GM18520 (cell line): Measurements from ENCODE around the gene SESTD1.
"Not testable (repeated sequence)": the region's sequence is repeated elsewhere in the genome, so short reads cannot be mapped to it uniquely, and the experiment has no call there.

Experiments
- ATAC-seq: cut with Tn5 transposase; IDR thresholded peaks from one replicate; pipeline ENCODE4 v1.9.1; 2021; ENCODE audit not compliant: unreplicated experiment

SESTD1 gene

GRCh38 chr2:179238027-179238426 lies 26.6 kb downstream of the SESTD1 start:
- no peak for ATAC-seq

GRCh38 chr2:179237209-179237946 lies 27.3 kb downstream of the SESTD1 start:
- no peak for ATAC-seq

GRCh38 chr2:179235463-179236108 lies 29.0 kb downstream of the SESTD1 start:
- ATAC-seq: no peak

- ATAC-seq: no peak
Observed at GRCh38 chr2:179234658-179235240, 29.9 kb downstream of the SESTD1 start.

- no peak for ATAC-seq
Observed at GRCh38 chr2:179233626-179234430, 30.8 kb downstream of the SESTD1 start.

- ATAC-seq: no peak
Observed at GRCh38 chr2:179233083-179233490, 31.5 kb downstream of the SESTD1 start.

GRCh38 chr2:179226961-179227259 lies 37.7 kb downstream of the SESTD1 start:
- ATAC-seq: no peak

- no peak for ATAC-seq
Observed at GRCh38 chr2:179226203-179226960, 38.2 kb downstream of the SESTD1 start.

GRCh38 chr2:179224361-179224760 lies 40.3 kb downstream of the SESTD1 start:
- ATAC-seq: no peak

GRCh38 chr2:179222076-179222475 lies 42.6 kb downstream of the SESTD1 start:
- ATAC-seq: no peak

- ATAC-seq: no peak
Observed at GRCh38 chr2:179218848-179219594, 45.6 kb downstream of the SESTD1 start.

GRCh38 chr2:179214671-179215070 lies 50.0 kb downstream of the SESTD1 start:
- ATAC-seq: not testable (repeated sequence)

GRCh38 chr2:179211355-179211754 lies 53.3 kb downstream of the SESTD1 start:
- ATAC-seq: no peak

- ATAC-seq: not testable (repeated sequence)
Observed at GRCh38 chr2:179208277-179208676, 56.4 kb downstream of the SESTD1 start.

- no peak for ATAC-seq
Observed at GRCh38 chr2:179207047-179207446, 57.6 kb downstream of the SESTD1 start.

- ATAC-seq: no peak
Observed at GRCh38 chr2:179201869-179202268, 62.8 kb downstream of the SESTD1 start.

GRCh38 chr2:179195926-179196590 lies 68.6 kb downstream of the SESTD1 start:
- not testable (repeated sequence) for ATAC-seq

GRCh38 chr2:179195141-179195540 lies 69.5 kb downstream of the SESTD1 start:
- no peak for ATAC-seq

GRCh38 chr2:179193759-179194394 lies 70.8 kb downstream of the SESTD1 start:
- no peak for ATAC-seq
